OCI-M2 (cell line): ENCODE data around the gene ZCCHC17.

Source experiments
- DNase-seq: peaks from one replicate; lab custom pipeline; 2025; ENCODE audit not compliant: unreplicated experiment; lab: John Stamatoyannopoulos, UW

The ZCCHC17 gene

DNA sequence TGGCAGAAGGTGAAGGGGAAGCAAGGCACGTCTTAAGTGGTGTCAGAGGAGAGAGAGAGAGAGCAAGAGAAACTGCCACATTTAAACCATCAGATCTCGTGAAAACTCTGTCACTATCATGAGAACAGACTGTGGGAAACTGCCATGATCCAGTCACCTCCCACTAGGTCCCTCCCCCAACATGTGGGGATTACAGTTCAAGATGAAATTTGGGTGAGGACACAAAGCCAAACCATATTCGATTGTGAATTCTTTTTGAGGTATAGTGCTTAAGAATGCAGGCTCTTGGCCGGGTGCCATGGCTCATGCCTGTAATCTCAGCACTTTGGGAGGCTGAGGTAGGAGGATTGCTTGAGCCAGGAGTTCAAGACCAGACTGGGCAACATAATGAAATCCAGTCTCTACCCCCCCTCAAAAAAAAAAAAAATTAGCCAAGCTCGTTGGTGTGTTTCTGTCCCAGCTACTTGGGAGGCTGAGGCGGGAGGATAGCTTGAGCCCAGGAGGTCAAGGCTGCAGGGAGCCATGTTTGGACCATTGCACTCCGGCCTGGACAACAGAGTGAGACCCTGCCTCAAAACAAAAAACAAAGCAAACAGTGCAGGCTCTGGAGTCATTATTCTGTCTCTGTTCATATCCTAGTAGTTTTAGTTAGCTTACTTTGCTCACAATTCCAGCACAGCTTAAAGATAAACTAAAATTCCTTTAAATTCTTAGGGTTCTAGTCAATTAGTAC lies 6.0 kb downstream of the ZCCHC17 start:
- DNase-seq, result no peak

DNA sequence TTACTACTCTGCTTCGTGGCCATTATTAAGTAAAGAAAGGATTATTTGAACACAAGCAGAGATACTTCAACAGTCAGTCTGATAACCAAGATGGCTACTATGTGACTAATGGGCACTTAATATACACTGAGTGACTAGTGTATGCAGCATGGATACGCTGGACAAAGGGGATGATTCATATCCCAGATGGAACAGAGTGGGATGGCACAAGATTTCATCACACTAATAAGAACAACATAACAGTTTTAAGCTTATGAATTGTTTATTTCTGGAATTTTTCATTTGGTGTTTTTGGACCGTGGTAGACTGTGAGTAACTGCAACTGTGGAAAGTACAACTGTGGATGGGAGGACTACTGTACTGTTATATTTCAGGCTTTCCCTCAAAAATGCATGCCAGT lies 9.4 kb downstream of the ZCCHC17 start:
- DNase-seq, result no peak

DNA sequence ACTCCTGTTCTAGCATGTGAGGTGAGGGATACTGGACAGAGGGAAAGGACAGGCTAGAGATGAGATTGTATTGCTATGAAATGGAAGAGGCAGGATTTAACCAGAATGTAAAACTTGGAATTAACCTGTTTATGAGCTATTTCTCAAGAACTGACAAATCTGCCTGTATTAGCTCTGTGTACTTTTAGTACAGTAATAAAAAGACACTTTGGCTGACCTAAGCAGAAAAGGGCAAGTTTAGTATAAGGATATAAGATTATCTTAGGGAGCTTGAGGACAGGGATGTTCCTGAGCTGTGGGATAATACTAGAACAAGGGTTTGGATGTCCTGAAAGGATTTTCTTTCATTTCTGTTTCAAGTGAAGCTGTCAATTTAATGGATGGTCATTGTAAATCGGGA lies 11.2 kb downstream of the ZCCHC17 start:
- DNase-seq, result no peak

DNA sequence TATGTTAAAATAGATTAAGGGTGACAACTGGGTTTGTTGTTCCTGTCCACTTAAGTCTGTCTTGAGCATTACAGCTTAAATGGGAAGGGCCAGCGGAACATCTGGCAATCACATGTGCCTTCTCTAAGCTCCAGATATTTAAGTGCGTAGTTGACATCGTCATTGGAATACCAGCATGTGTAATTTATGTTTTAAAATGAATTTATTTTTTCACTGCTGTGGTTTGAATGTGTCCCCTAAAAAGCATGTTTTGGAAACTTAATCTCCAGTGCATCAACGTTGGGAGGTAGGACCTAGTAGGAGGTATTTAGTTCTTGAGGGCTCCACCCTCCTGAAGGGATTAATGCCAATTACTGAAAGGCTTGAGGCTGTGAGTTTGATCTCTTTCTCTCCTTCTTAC lies 13.4 kb downstream of the ZCCHC17 start:
- no peak for DNase-seq

DNA sequence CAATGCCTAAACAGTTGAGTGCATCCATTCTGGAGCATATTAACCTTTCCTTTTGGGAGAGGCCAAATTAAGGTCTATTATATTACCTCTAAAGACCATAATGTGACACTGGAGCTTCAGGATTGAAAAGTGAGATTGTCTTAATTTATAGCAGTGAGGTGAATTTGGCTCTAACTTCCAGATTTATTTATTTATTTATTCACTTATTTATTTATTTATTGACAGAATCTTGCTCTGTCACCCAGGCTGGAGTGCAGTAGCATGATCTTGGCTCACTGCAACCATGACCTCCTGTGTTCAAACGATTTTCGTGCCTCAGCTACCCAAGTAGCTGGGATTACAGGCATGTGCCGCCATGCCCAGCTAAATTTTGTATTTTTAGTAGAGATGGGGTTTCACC lies 19.1 kb downstream of the ZCCHC17 start:
- no peak for DNase-seq

DNA sequence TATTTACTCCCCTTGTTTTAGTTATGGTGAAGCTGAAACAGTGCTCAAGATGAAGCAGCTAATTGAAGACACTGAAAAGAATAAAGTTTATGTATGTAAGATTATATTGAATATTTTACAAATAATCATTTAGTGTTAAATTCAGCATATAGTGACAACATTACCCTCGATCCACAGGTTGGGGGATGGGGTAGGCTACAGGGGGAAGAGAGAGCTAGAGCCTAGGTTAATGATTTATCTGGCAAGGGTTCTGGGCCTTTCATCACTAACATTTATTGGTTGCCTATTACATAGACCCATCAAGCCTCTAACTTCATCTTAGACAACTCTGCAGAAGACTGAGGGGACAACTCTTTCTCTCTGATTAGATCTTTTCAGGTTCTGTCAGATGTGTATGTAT lies 21.3 kb downstream of the ZCCHC17 start:
- no peak for DNase-seq

DNA sequence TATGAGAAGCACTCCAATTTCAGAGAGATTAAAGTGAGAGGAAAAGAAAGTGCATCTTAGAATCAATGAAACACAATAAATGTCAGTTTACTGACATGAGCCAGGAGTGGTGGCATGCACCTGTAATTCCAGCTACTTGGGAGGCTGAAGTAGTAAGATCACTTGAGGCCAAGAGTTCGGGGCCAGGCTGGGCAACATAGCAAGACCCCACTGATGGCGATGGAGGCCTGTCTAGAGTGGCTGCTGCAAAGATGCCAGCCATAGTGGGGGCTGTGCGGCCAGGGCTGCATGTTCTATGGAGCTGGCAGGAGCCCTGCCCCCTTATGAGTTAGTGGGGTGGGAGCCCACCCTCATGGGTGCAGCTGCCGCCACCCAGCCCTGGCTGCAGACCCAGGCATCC lies 27.3 kb downstream of the ZCCHC17 start:
- no peak for DNase-seq

DNA sequence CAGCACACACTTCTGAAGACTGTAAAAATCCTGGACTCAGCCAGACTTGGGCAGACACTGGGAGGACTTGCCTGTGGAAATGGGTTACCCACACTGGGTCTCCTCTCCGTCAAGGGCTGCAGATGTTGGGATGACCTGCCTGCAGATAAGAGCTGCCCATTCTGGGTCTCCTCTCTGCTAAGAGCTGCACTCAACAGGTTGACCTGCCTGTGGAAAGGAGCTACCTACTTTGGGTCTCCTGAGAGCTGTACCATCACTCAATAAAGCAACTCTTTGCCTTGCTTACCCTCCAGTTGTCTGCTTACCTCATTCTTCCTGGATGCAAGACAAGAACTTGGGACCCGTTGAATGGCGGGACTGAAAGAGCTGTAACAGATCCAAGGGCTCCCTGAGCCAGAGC lies 28.2 kb downstream of the ZCCHC17 start:
- DNase-seq, result no peak

DNA sequence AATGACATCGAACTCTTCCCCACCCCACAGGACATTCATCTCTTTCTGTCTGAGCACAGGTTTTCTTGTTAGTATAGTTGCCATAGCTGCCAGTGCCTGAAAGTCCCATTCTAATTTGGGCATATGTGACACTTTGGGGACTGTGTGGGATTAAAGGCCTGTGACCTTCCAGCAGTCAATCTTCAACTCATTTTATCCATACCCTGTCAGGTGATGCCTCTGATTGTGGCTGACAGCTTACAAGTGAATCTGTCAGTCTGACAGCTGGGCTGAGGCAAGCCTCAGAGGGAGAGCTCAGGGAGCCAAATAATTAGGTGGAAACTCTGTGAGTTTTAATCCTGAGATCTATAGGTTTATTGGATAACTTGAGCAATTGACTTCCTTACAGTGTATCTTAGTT lies 29.6 kb downstream of the ZCCHC17 start:
- no peak for DNase-seq

DNA sequence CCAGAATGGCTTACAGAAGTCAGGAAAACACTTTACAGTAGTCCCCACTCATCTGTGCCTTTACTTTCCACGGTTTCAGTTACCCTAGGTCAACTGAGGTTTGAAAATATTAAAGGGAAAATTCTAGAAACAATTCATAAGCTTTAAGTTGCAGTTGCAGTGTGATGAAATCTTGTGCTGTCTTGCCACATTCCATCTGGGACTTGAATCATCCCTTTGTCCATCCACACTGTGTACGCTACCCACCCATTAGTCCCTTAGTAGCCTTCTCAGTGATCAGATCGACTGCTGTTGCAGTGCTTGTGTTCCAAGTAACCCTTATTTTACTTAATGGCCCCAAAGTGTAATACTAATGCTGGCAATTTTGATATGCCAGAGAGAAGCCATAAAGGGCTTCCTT lies 30.5 kb downstream of the ZCCHC17 start:
- no peak for DNase-seq

DNA sequence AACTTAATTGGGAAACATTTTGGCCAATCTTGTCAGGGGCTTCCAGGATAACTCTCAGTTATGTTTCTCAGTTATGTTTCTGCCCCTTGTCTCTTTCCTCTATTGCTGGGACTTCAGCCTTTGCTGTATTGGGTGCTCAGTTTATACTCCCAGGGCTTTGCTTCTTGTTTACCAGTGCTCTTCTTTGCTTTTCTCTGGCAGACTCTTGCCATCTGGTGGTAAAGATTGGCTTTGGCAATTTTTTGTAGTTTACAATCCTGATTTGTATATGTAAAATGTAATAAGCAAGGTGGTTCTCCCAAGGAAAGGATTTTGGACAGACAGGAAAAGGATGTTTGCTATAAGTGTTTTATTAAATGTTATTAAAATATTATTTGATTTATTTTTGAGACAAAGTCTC lies 38.2 kb downstream of the ZCCHC17 start:
- no peak for DNase-seq

DNA sequence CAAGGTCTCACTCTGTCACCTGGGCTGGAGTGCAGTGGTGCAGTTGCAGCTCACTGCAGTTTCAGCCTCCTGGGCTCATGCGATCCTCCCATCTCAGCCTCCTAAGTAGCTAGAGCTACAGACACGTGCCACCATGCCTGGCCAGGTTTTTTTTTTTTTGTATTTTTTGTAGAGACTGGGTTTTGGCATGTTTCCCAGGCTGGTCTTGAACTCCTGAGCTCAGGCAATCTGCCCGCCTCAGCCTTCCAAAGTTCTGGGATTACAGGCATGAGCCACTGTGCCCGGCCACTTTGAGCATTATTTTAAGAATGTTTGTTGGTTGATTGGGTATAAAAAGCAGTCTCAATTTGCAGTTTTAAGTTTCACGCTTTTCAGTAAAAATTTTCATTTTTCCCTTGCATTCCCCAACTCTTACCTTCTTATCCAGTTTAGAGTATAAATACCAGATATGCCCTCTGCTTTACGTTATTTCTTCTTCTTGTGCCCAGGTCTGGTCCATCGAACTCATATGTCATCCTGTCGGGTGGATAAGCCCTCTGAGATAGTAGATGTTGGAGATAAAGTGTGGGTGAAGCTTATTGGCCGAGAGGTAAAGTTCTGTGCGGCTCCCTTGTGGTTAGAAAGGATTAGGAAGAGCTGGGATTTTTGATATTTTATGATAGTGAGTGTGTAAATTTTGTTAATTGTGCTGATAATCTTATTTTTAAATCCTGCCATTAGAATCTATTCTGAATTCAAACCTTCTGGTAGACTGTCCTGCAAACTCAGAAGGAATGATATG lies 40.0 kb downstream of the ZCCHC17 start:
- DNase-seq, result no peak

DNA sequence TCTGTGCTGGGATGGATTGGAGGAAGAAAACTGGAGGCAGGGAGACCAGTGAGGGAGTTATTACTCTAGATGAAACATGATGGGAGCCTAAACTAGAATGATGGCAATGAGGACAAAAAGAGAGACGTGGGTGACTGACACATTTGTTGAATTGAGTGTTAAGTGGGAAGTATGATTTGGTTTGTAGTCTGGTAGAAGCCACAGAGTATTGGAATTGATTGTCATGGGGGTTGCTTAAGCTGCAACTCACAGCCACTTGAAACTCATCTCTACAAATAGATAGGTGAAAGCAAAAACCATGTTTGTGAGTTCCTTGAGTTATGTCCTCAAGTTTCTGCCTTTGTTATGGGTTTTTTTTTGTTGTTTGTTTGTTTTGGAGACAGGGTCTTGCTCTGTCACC lies 47.7 kb downstream of the ZCCHC17 start:
- no peak for DNase-seq

DNA sequence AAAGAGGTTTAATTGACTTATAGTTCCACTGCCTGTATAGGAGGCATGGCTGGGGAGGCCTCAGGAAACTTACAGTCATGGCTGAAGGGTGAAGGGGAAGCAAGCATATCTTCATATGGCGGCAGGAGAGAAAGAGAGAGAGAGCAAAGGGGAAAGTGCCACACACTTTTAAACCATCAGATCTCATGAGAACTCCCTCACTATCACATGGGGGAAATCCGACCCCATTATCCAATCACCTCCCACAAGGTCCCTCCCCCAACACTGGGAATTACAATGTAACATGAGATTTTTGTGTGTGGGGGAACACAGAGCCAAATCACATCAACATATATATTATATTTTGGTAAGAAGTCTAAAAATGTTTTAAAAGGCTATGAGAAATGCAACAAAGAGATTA lies 48.8 kb downstream of the ZCCHC17 start:
- no peak for DNase-seq

DNA sequence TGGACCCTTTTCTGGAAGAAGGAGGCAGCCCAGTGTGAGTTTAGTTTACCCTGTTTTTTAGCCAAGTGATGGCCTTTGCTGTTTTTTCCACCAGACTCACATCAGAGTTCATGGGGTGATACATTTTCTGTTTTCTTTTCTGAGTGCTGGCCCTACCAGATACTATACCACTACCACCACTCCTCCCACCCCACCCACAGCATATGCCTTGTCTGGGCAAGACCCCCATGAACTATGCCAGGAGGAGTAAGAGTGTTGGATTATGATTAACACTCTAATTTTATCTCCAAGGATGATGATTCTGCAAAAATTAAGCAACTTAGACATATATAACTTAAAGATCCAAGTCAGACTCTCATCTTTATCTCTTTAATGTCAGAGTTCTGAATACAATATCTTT lies 50.0 kb downstream of the ZCCHC17 start:
- DNase-seq, result no peak

DNA sequence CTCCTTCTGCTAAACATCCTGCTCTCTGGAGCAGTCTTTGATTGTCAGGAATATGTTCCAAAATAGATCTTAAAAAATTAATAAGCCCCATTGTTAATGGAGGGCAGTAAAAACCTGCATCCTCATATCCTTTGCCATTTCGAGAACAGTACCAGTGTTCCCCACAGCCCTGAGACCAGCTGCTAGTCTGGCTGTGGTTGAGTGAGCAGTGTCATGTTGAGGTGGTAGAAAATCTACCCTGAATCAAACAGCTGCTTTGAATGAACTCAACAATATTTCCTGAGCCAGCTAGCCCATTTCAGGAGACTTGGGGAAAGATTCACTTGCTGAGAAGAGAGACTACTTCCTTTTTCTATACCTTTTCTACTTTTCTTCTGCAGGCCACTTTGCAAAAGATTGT lies 51.6 kb downstream of the ZCCHC17 start:
- DNase-seq, result no peak

DNA sequence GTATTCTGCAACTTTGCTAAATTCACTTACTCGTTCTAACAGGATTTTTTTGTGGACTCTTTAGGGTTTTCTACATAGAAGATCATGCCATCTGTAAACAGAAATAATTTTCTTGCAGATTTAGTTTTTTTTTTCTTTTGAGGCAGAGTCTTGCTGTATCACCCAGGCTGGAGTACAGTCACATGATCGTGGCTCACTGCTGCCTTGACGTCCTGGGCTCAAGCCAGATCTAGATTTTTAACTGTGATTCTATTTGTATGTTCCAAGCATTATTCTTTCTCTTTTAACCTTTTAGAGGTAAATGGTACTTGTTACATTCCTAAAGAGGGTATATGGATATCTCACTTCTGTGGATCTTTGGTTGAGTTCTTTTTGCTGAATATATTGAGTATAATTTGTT lies 57.5 kb downstream of the ZCCHC17 start:
- DNase-seq, result no peak

DNA sequence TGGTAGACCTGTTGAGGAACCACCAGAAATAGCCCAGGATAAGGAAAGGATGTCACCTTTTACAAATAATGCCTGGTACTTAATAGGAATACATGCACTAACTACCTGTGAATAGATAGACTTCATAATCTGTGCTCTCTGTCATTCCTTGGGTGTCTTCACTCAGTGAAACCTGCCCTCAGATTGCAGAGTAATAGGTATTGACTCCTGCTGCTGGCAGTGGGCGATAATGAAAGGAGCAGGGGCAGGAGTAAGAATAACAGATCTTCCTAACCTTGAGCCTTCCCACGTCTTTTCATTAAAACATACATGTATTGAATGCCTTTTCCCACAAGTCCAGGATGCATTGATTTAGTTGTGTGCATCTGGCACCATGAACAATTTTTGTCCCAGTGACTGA lies 59.6 kb downstream of the ZCCHC17 start:
- DNase-seq, result no peak

DNA sequence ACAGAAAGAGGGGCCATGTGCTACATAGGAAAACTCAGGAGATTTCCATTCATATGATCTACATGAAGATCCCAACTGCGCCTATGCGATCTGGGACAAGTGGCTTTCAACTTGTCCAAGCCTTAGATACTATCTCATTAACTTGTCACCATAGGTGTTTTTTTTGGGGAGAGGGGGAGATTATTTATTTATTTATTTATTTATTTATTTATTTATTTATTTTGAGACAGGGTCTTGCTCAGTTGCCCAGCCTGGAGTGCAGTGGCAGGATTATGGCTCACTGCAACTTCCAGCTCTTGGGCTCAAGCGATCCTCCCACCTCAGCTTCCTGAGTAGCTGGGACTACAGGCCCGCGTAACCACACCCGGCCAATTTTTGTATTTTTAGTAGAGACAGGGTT lies 64.8 kb downstream of the ZCCHC17 start:
- no peak for DNase-seq

DNA sequence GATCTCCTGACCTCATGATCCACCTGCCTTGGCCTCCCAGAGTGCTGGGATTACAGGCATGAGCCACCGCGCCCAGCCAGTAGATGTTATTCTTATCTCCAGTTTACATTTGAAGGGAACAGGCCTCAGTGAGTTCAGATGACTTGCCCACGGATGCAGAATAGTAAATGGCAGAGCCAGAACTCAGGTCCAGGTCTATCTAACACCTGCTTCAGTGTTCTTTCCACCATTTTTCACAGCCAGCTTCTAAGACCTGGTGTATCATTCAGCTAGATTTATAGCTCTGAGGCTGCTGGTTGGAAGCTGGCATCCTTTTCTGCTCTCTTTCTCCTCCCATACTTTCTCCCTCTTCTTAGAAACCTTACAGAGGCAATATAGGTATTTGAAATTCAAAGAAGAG lies 65.2 kb downstream of the ZCCHC17 start:
- DNase-seq, result no peak

DNA sequence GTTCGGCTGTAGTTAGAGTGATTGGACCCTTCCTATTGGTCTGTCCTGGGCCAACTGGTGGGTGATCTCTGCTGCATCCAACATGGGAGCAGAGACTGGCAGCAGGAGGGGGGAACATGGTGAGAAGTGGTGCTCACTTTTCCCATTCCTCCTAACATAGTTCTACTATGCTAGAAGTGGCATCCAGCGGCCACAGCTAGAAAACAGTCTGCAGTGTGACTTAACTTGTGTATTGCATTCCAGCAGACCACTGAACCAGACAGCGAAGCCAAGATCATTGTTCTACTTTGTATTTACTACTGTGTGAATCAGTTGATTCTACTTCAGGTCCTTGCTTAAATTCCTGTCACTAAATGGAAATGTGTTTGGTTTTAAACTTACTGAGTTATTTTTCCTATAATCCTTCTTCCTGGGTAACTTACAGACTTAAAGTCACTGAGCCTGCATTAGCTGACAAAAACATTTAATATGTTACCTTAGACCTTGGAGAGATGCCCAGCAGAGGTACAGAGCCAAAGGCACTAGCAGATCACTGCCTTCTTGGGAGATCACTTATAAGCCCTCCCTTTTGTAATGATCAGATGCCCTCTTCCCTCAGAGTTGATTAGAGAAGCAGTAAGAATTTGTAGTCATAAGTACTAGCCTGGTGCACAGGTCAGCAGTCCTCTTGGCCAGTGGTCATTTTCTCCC lies 67.9 kb downstream of the ZCCHC17 start:
- DNase-seq, result no peak

DNA sequence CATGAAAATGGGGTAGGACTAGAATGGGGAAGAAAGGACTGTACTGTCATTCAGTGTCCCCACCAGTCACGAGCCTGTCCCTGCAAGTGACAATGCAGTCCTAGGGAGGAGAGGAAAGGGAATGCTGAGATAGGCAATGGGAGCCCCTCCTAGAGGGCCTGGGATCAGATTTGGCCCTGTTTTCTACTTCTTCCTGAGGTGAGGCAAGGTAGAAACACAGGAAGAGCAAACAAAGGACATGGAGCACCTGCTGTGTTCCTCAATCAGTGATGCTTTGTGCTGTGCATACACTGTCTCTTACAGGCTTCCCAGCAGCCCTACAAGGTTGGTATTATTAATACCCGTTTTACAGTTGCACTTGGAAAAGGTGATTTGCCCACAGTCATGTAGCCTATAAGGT lies 70.0 kb downstream of the ZCCHC17 start:
- no peak for DNase-seq
